ENCODE results near the gene TTC22. TPM values are rescaled to one million over a fixed set of nuclear protein-coding genes. Genes with fewer than 3 reads are reported as not detected.

The TTC22 gene
- total RNA-seq, 2 experiments from 2014 or later: 3.3 to 3.5 TPM

GRCh38 chr1:54808443-54809207, 7.5 kb upstream of the TTC22 start:
- intact Hi-C loops (cut with micrococcal nuclease): no loop called here
- Mint-ChIP-seq H3K27ac (no peak overlapping the region), H3K36me3 (ENCODE audit: low read depth) (no peaks in the 10 kb centered on the region), H3K9me3 (no peaks in the 10 kb centered on the region), H3K4me3 (no peak overlapping the region), H3K27me3 (no peaks in the 10 kb centered on the region), H3K4me1 (ENCODE audit: low read depth) (peaks cover 17% of the 10 kb centered on the region)
- ATAC-seq: no peak
- ChIA-PET CTCF (interaction anchor here (1.6 to 1.9 kb wide), 5 partner anchors 8 to 137 kb away, joined by 4 to 25 read pairs (median 11); partner anchors contain the start of gene TTC22), POLR2A (interaction anchor here (1.1 kb wide), 1 partner anchor 8 kb away, joined by 3 read pairs; the partner anchor contains the start of gene TTC22)
- no peak for TF ChIP-seq CTCF (IDR thresholded peaks at IDR 0.05)
- no peak for DNase-seq

- Mint-ChIP-seq H3K9me3 (no peaks in the 10 kb centered on the region), H3K4me1 (ENCODE audit: low read depth) (peaks cover 22% of the 10 kb centered on the region)
Measured at GRCh38 chr1:54807756-54808155, 6.6 kb upstream of the TTC22 start.

GRCh38 chr1:54806931-54807611, 5.9 kb upstream of the TTC22 start:
- Mint-ChIP-seq H3K36me3 (ENCODE audit: low read depth) (no peaks in the 10 kb centered on the region), H3K27me3 (no peaks in the 10 kb centered on the region), H3K4me3 (no peak overlapping the region), H3K27ac (no peak overlapping the region), H3K9me3 (no peaks in the 10 kb centered on the region), H3K4me1 (ENCODE audit: low read depth) (peaks cover 22% of the 10 kb centered on the region)
- ATAC-seq: peak; percentile 49
- ChIA-PET CTCF (interaction anchor here (1.3 kb wide), 2 partner anchors 15 to 132 kb away, joined by 3 to 11 read pairs; no protein-coding TSS in a partner anchor), POLR2A (interaction anchor here (1.0 to 1.4 kb wide), 3 partner anchors 11 to 90 kb away, joined by 3 to 5 read pairs (median 3); no protein-coding TSS in a partner anchor)
- peak; percentile 40 for DNase-seq
- TF ChIP-seq CTCF (IDR thresholded peaks at IDR 0.05): no peak
- intact Hi-C loops (cut with micrococcal nuclease): no loop called here

More at GRCh38 chr1:54807756-54808155, 6.6 kb upstream of the TTC22 start:
- CTCF ChIA-PET: interaction anchor here (1.3 kb wide), 1 partner anchor 133 kb away, joined by 3 read pairs; no protein-coding TSS in a partner anchor
- no peak for DNase-seq
- POLR2A ChIA-PET: interaction anchor here (1.0 to 1.4 kb wide), 2 partner anchors 15 to 91 kb away, joined by 3 read pairs; no protein-coding TSS in a partner anchor
- intact Hi-C loops (cut with micrococcal nuclease): no loop called here
- TF ChIP-seq CTCF (IDR thresholded peaks at IDR 0.05): no peak
- H3K27ac Mint-ChIP-seq: no peak overlapping the region
- ATAC-seq: no peak
- no peaks in the 10 kb centered on the region for H3K27me3 Mint-ChIP-seq
- H3K4me3 Mint-ChIP-seq: no peak overlapping the region
- H3K36me3 Mint-ChIP-seq (ENCODE audit: low read depth): no peaks in the 10 kb centered on the region

GRCh38 chr1:54805981-54806381, 4.9 kb upstream of the TTC22 start:
- intact Hi-C loops (cut with micrococcal nuclease): loop anchor here (2.0 kb wide), 1 partner anchor 89 kb away; no protein-coding TSS in a partner anchor
- Mint-ChIP-seq H3K36me3 (ENCODE audit: low read depth) (no peaks in the 10 kb centered on the region), H3K27me3 (no peaks in the 10 kb centered on the region), H3K27ac (no peak overlapping the region), H3K4me1 (ENCODE audit: low read depth) (peaks cover 28% of the 10 kb centered on the region), H3K4me3 (no peak overlapping the region), H3K9me3 (no peaks in the 10 kb centered on the region)
- ATAC-seq (no peak), DNase-seq (no peak)
- CTCF ChIA-PET: no interaction called here
- POLR2A ChIA-PET: no interaction called here
- TF ChIP-seq CTCF (IDR thresholded peaks at IDR 0.05): no peak

Data from activated CD8-positive, alpha-beta T cell treated with anti-CD3 and anti-CD28 coated beads for 36 hours (primary cell).